HL-60/S4 (cell line): Measurements from ENCODE around the gene C3orf22.

Source experiments
- in situ Hi-C: fragments of 300-500 bp; cut with MboI; formaldehyde crosslinking; loops from 2 replicates; pipeline ENCODE4 v1.14.3; 2022; ENCODE audit warnings: low sequenced_read_pairs

The C3orf22 gene

DNA sequence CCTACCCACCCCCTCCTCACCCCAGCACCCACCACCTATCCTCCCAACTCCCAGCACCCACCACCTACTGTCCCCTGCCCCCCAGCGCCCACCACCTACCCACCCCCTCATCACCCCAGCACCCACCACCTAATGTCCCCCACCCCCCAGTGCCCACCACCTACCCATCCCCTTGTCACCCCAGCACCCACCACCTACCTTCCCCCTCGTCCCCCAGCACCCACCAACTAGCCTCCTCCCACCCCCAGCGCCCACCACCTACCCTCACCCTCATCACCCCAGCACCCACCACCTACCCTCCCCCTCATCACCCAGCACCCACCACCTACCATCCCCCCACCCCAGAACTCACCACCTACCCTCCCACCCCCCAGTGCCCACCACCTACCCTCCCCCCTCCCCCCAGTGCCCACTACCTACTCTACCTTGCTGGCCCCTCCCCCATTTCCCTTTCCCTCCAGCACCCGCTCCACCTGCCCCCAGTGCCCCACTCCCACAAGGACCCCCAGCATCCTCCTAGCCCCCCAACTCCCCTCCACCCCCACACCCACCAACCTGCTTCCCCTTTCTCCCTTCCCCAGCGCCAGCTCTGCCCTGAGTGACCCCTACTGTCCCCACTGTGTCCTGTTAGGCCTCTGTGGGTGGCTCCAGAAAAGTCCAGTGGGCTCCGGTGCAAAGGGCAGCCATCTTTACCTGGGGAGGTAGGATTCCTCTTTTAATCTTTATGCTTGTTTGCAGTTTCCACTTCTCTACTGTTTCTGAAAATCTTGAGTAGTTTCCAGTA is 42.4 kb downstream of the C3orf22 start:
- in situ Hi-C loops, result no loop called here

DNA sequence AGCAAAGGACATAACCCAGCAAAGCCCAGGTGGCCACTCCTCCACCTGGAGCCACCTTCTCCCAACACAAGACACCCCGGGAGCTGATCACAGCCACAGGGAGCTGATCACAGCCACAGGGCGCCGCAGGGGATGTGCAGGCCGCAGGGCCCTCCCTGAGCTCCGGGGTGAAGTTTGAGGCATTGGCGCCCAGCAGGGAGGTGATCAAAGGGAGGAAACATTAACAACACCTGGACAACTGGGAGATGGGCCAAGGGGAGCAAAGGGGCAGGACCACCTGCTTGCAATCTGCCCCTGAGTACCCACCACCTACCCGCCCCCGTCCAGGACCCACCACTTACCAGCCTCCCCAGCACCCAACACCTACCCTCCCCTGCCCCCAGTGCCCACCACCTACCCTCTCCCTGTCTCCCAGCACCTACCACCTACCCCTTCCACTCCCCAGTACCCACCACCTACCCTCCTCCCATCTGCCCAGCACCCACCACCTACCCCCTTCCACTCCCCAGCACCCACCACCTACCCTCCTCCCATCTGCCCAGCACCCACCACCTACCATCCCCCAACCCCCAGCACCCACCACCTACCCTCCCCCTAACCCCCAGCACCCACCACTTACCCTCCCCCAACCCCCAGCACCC is 43.5 kb downstream of the C3orf22 start:
- in situ Hi-C loops, result no loop called here

DNA sequence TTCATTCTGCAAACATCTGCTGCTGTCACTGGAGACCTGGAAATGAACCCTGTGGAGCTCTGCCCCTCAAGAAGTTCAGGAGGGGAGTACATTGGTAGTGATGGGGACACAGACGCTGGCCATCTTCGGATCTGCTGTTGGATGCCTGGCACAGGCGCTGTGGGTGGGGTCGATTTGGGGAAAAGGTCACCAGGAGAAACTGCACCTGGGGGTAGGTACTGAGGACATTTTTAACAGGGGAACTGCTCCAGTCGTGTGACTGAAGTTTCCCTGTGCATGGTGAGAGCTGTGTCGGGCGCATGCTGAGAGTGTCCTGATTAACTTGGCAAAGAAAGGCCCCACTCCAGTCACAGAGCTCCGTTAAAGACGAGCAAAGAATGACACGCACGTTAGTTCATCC is 44.6 kb downstream of the C3orf22 start:
- in situ Hi-C loops, result no loop called here

DNA sequence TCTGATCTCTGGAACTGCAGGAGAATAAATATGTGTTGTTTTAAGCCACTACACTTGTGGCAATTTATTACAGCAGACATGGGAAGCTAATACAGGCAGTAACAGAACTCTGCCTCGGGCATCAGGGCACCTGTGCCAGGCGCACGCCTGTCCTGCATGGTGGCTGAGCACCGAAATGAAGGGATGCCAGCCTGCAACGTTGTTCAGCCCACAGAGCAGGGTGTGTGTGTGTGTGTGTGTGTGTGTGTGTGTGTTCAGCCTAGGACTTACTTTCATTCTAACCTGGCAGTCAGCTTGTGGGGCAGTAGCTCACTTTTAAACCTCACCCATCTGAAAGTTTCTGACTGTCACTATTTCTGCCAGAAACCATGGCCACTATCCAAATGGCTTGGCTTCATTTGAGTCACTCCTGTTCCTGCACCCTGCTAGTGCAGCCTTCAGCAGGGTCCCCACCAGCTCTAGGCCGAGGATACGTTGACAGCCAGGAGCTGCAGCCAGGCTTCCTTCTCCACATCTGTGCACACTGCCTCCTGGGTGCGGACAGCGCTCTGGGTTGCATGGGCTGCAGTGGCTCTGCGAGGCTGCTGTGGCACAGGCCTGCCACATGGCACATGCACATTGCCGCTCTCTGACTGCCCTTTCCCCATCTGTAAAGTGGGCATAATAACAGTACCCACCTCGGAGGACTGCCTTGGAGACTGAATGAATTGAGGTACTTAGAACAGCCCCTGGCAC is 45.6 kb downstream of the C3orf22 start:
- in situ Hi-C loops, result no loop called here

DNA sequence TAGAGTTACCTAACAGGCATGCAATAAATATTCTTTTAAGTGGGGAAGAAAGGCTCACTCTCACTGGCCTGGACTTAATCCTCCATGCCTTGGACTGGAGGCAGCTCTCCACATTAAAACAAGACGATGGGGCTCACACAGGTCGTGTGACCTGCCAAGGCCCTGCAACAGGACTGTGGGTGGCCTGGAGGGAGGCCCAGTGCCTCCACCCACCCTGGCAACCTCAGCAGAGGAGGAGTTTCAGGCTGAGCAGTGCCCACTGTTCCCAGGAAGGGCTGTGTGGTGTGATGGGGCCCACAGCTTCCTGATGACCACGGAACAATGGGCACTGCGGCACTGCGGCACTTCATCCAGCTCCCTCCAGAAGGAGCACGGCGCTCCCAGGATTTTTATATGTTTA is 46.7 kb downstream of the C3orf22 start:
- in situ Hi-C loops, result no loop called here

DNA sequence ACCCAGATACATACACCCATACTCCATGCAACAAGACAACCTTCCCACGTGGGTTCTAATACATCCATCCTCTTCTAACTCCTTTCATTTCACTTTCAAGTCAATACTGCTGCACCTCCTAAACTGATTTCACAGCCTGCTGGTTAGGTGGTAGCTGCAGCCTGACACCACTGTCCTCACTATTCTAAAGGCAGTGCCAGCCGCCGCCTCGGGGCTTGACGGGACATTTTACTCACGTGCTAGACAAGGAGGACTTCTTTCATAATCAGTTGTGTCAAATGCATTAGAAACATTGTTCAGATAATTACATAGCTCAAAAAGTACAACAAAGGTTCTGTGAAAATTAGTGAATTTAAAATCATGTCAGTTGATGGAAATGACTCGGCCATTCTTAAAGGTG is 47.4 kb downstream of the C3orf22 start:
- in situ Hi-C loops, result no loop called here

DNA sequence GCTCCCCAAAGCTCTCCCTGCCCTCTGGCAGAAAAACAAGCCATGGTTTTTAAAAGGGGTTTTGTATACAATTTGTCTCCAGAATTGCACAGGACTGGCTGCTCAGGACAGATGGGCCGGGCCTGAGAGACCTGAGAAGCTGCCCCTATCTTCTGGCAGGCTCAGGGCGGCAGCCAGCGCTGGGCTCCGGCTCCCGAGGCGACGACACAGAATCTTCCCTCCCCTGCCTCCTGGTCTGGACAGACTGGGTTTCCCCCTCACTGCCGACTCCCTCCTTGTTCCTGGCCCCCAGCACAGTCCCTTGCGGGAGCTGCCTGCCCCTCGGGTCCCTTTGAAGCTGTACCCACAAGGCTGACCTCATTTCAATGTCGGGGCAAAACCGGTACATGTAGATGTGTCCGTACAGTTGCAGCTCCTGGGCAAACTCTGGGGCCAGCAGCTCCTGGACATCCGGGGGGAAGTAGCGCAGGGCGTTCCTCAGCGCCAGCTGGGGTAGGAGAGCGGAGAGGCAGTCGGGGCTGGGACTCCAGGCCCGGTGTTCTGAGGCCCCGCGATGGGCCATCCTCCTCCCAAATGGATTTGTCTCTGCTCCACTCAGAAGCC is 48.3 kb downstream of the C3orf22 start:
- in situ Hi-C loops, result no loop called here

DNA sequence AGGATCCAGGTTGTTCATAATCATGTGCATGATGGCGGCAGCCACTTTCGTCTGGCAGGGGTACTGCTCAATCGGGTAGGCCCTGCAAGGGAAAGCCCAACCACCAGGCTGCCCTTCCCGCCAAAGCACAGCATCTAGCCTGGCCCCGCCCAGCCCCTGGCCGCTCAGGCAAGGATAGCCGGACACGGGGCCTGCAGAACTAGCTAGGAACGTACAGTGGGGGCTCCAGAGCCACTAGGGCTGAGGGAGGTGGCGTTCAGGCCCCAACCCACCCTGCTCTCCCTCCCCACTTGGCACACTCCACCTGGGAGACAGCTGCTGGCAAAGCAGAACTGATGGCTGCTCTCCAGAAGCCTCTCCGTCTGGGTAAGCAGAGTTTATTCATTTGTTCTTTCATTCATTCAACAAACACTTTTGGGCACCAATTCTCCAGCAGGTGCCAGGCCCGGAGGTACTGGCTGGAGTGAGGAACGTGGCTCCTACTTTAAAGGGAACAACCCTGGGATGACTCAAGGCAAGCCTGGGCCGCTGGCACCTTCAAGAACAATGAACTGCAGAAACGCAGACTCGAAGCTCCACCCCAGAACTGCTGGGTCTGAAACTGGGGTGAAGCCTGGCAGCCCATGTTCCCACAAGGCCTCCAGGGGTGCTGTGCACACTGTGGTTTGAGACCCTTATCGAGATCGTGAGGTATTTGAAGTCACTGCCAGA is 49.0 kb downstream of the C3orf22 start:
- in situ Hi-C loops, result no loop called here

DNA sequence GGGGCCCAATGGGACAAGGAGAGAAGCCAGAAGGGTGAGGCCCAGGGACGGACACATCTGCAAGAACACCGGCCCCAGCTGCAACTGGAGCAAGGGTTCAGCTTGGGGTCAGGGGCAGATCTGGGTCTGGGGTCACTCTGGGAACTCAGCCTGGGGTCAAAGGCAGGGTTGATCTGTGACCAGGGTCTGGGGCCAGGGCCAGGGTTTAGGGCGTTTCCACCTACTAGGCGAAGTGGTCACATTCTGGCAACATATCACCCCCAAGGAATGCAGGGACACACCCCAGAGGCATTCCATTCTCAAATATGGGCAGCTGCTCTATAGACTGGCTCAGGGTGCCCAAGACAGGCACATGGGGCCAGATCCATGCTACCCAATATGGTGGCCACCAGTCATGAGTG is 50.2 kb downstream of the C3orf22 start:
- in situ Hi-C loops, result no loop called here

DNA sequence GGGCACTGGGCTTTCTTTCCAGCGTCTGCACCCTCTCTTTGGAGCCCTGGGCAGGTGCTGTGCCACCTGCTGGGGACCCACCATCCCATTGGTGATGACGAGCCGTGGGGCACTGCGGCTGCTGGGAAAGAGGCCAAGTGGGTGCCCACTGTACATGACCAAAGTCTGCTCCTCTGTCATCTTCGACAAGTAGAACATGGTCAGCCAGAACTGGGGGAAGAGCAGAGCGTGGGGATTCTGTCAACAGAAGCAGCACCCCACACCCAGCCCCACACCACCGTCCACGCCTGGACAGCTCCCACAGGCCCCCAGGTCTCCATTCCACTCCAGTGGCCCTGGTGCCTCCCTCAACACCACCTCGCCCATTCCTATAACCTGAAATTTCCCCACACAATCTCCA is 50.8 kb downstream of the C3orf22 start:
- in situ Hi-C loops, result no loop called here

DNA sequence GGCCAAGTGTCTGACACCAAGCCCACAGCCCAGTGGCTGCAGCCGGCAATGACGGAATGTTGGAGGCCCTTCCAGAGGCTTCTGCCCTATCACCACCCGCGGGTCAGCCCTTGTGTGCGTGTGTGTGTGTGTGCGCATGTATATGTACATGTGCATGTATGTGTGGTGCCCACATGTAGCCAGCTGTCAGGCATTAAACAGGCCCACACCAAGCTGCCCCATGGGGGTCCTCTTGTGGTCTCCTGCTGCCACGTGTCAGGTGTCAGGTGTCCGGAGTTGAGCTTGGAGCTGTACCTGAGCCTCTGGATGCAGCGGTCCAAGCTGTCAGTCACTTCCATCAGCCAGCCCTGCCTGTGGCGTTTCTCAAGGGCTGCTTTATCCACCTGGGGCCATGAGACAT is 55.0 kb downstream of the C3orf22 start:
- in situ Hi-C loops, result no loop called here

DNA sequence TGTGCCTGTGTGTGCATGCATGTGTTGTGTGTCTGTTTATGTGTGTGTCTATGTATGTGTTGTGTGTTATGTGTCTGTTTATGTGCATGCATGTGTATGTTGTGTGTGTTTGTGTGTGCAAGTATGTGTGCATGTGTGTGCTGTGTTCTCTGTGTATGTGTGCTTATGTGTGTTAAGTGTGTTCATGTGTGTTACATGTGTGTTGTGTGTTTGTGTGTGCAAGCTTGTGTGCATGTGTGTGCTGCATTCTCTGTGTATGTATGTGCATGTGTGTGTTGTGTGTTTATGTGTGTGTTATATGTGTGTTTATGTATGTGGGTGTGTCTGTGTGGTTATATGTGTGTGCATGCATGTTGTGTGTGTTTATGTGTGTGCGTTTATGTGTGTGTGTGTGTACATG is 56.1 kb downstream of the C3orf22 start:
- in situ Hi-C loops, result no loop called here

DNA sequence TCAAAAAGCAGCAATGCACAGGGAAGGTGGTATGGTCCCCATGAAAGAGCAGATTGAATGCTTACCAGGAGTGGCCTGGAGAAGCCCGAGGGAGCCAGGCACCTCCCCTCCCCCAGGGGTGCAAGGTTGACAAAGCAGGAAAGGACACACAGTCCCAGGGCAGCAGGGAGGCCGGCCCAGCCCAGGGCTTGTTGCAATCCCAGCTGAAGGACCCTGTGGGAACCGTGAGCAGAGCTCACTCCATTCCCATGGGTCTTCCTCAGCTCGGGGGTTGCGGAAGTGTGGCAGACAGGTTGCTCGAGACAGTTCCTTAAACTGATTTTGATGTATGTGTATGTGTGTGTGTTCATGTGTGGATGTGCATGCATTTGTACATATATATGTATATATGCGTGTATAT is 57.0 kb downstream of the C3orf22 start:
- in situ Hi-C loops, result no loop called here

DNA sequence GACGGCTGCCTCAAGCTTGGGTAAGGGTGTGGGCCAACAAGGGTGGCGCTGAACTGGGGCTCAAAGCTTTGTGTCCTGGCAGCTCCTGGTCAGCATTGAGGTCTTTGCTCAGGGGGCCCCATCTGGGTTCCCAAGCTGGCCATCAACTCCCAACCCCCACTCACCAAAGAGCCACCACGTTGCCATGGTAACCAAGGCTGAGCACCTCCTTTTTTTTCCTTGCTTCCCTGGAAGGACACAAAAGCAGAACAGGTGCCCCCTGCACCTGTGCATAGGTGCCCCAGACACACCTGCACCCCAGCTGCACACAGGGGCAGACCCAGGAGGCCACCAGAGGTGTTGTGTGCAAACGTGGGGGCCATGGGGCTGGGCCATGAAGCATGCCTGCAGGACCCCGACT is 57.7 kb downstream of the C3orf22 start:
- in situ Hi-C loops, result no loop called here

DNA sequence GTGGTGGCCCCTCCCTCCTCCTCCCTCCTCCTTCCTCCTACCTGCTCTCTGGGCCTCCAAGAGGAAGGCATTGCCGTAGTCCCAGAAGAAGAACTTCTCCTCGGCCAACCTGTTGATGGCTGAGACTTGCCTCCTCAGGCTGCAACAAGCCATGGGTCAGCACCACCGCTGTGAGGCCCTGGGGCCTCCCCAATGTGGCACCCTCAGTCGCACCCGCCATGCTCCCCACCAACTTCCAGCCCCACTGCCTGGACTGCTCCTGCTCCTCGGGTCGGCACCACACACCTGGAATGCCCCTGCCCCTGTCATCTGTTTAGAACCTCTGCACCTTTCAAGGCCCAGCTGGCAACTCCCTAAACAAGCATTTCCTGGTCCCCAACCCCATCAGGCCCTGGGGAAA is 58.7 kb downstream of the C3orf22 start:
- in situ Hi-C loops, result no loop called here
